ENCODE measurements around the gene PCK2.
A peak's percentile ranks its signal among the peaks of the same experiment; 100 is the strongest.

- no peak for TF ChIP-seq OSR1 (CRISPR knock-in tag; IDR thresholded peaks at IDR 0.05)
- no peak for TF ChIP-seq ARNTL (CRISPR knock-in tag; IDR thresholded peaks at IDR 0.05; ENCODE audit: borderline replicate concordance, low read depth)
- TF ChIP-seq GLIS3 (CRISPR knock-in tag; IDR thresholded peaks at IDR 0.05) = no peak
- no peak for TF ChIP-seq ZFP3 (CRISPR knock-in tag; IDR thresholded peaks at IDR 0.05)
- TF ChIP-seq ZC3H10 (CRISPR knock-in tag; IDR thresholded peaks at IDR 0.05) = no peak
- peak; percentile 44; the same call in 1 of the 2 replicates for TF ChIP-seq PATZ1 (CRISPR knock-in tag; IDR thresholded peaks at IDR 0.05; ENCODE audit: borderline replicate concordance)
- no peak for TF ChIP-seq ZNF565 (CRISPR knock-in tag; conservative IDR thresholded peaks at IDR 0.05; ENCODE audit: low read depth)
- TF ChIP-seq ZFP30 (CRISPR knock-in tag; IDR thresholded peaks at IDR 0.05) = no peak
- no peak for TF ChIP-seq ZNF8 (CRISPR knock-in tag; IDR thresholded peaks at IDR 0.05)
- no peak for TF ChIP-seq ISL1 (CRISPR knock-in tag; IDR thresholded peaks at IDR 0.05)
- TF ChIP-seq CREB5 (CRISPR knock-in tag; IDR thresholded peaks at IDR 0.05; ENCODE audit: low read depth) = no peak
- TF ChIP-seq CSRNP3 (CRISPR knock-in tag; IDR thresholded peaks at IDR 0.05) = no peak
These were observed 42.1 kb upstream of the PCK2 start, which contains the start of gene CARMIL3 for GRCh38 chr14:24051789-24052655.

Measured in SK-N-SH treated with all-trans-retinoic acid at 6 μM for 48 hours (cell line).